CD4-positive, alpha-beta T cell treated with Interleukin-12 subunit alpha and Interleukin-12 subunit beta, for 1 hour (primary cell): ENCODE data around the gene NELL1.

Source experiments
- DNase-seq: peaks from one replicate; pipeline ENCODE4 v3.0.0-alpha.2; 2020

The NELL1 gene

GRCh38 chr11:20668844-20669819, at the start of gene NELL1:
NELL1 (plus strand) TSS chr11:20669586.
- DNase-seq = no peak

- DNase-seq = no peak
These were observed 48.4 kb upstream of the NELL1 start for GRCh38 chr11:20620988-20621387.

- no peak for DNase-seq
These were observed 47.7 kb upstream of the NELL1 start for GRCh38 chr11:20621679-20622078.

GRCh38 chr11:20623252-20623651, 46.1 kb upstream of the NELL1 start:
- no peak for DNase-seq

GRCh38 chr11:20626279-20626678, 43.1 kb upstream of the NELL1 start:
- no peak for DNase-seq

GRCh38 chr11:20627026-20627425, 42.4 kb upstream of the NELL1 start:
- no peak for DNase-seq

- DNase-seq = no peak
These were observed 41.7 kb upstream of the NELL1 start for GRCh38 chr11:20627701-20628100.

- DNase-seq = no peak
These were observed 37.7 kb upstream of the NELL1 start for GRCh38 chr11:20631519-20632168.

GRCh38 chr11:20632169-20632532, 37.2 kb upstream of the NELL1 start:
- no peak for DNase-seq

- no peak for DNase-seq
These were observed 35.3 kb upstream of the NELL1 start for GRCh38 chr11:20634044-20634443.

GRCh38 chr11:20634781-20635180, 34.6 kb upstream of the NELL1 start:
- no peak for DNase-seq

GRCh38 chr11:20638074-20638473, 31.3 kb upstream of the NELL1 start:
- DNase-seq = no peak

- no peak for DNase-seq
These were observed 29.7 kb upstream of the NELL1 start for GRCh38 chr11:20639688-20640087.

GRCh38 chr11:20640401-20640800, 29.0 kb upstream of the NELL1 start:
- no peak for DNase-seq

GRCh38 chr11:20644360-20644759, 25.0 kb upstream of the NELL1 start:
- DNase-seq = no peak

- DNase-seq = peak; percentile 41
These were observed 21.3 kb upstream of the NELL1 start for GRCh38 chr11:20647976-20648565.

- no peak for DNase-seq
These were observed 17.1 kb upstream of the NELL1 start for GRCh38 chr11:20652150-20652806.

- no peak for DNase-seq
These were observed 15.3 kb upstream of the NELL1 start for GRCh38 chr11:20654038-20654437.

- no peak for DNase-seq
These were observed 12.5 kb upstream of the NELL1 start for GRCh38 chr11:20656901-20657300.

GRCh38 chr11:20658135-20658534, 11.3 kb upstream of the NELL1 start:
- DNase-seq = no peak

GRCh38 chr11:20661445-20661844, 7.9 kb upstream of the NELL1 start:
- no peak for DNase-seq

GRCh38 chr11:20661850-20662249, 7.5 kb upstream of the NELL1 start:
- no peak for DNase-seq

GRCh38 chr11:20668131-20668809, 1.1 kb upstream of the NELL1 start:
- DNase-seq = no peak
